ENCODE data around the gene SORCS3.

The SORCS3 gene

GRCh38 chr10:105139363-105139896 lies 498.3 kb downstream of the SORCS3 start:
- DNase-seq: no peak

- DNase-seq: no peak
These were observed 499.5 kb downstream of the SORCS3 start for GRCh38 chr10:105140600-105140999.

GRCh38 chr10:105145711-105146110 lies 504.6 kb downstream of the SORCS3 start:
- DNase-seq: no peak

GRCh38 chr10:105146436-105146835 lies 505.3 kb downstream of the SORCS3 start:
- no peak for DNase-seq

- DNase-seq: no peak
These were observed 507.4 kb downstream of the SORCS3 start for GRCh38 chr10:105148456-105148855.

GRCh38 chr10:105148921-105149320 lies 507.8 kb downstream of the SORCS3 start:
- DNase-seq: no peak

GRCh38 chr10:105149371-105149891 lies 508.3 kb downstream of the SORCS3 start:
- no peak for DNase-seq

- no peak for DNase-seq
These were observed 509.3 kb downstream of the SORCS3 start for GRCh38 chr10:105150259-105150880.

- DNase-seq: no peak
These were observed 513.6 kb downstream of the SORCS3 start for GRCh38 chr10:105154736-105155135.

GRCh38 chr10:105159268-105159667 lies 518.2 kb downstream of the SORCS3 start:
- DNase-seq: no peak

GRCh38 chr10:105161149-105161548 lies 520.1 kb downstream of the SORCS3 start:
- no peak for DNase-seq

GRCh38 chr10:105161767-105162166 lies 520.7 kb downstream of the SORCS3 start:
- DNase-seq: no peak

- DNase-seq: no peak
These were observed 529.4 kb downstream of the SORCS3 start for GRCh38 chr10:105170521-105170920.

- no peak for DNase-seq
These were observed 530.9 kb downstream of the SORCS3 start for GRCh38 chr10:105171945-105172344.

- DNase-seq: no peak
These were observed 540.5 kb downstream of the SORCS3 start for GRCh38 chr10:105181626-105182025.

GRCh38 chr10:105183536-105183935 lies 542.4 kb downstream of the SORCS3 start:
- DNase-seq: no peak

- no peak for DNase-seq
These were observed 544.1 kb downstream of the SORCS3 start for GRCh38 chr10:105185161-105185560.

- no peak for DNase-seq
These were observed 546.2 kb downstream of the SORCS3 start for GRCh38 chr10:105187243-105187642.

GRCh38 chr10:105188737-105189462 lies 547.8 kb downstream of the SORCS3 start:
- DNase-seq: no peak

- DNase-seq: no peak
These were observed 548.3 kb downstream of the SORCS3 start for GRCh38 chr10:105189463-105189800.

GRCh38 chr10:105192146-105192545 lies 551.1 kb downstream of the SORCS3 start:
- no peak for DNase-seq

GRCh38 chr10:105192861-105193260 lies 551.8 kb downstream of the SORCS3 start:
- DNase-seq: no peak

GRCh38 chr10:105195831-105196230 lies 554.7 kb downstream of the SORCS3 start:
- no peak for DNase-seq
